Naive thymus-derived CD4-positive, alpha-beta T cell (primary cell): ENCODE measurements around the gene CCDC91. TPM values are rescaled to one million over a fixed set of nuclear protein-coding genes. Genes with fewer than 3 reads are reported as not detected.

ENCODE experiments used
- ATAC-seq: fragments of 150-1000 bp; cut with Tn5 transposase; 2 replicates; pipeline ENCODE4 v1.10.0; 2021; ENCODE audit warnings: mild to moderate bottlenecking, moderate library complexity
- CTCF ChIA-PET: fragments of 350-600 bp; sonication (Branson Sonifier 250); formaldehyde crosslinking; loops from one replicate; lab custom pipeline; 2021; ENCODE audit warnings: antibody characterized with exemption; lab: Charles Lee
- POLR2A ChIA-PET: fragments of 350-600 bp; sonication (Branson Sonifier 250); formaldehyde crosslinking; loops from one replicate; lab custom pipeline; 2021; ENCODE audit warnings: antibody characterized with exemption, inconsistent platforms; lab: Charles Lee
- DNase-seq, 9 donors: peaks; one replicate each; pipeline versions ENCODE4 v3.0.0 to v3.0.0-alpha.2; 2020 to 2022; ENCODE audit warnings: mixed read lengths in 1 of 9
- H3K27ac ChIP-seq: one replicate; pipeline ENCODE4 v1.7.0; 2013; ENCODE audit warnings: mild to moderate bottlenecking, low read depth, low read length, moderate library complexity
- H3K27me3 ChIP-seq, 2 donors: one replicate each; pipeline ENCODE4 v1.7.0; 2013; ENCODE audit warnings: low read length in 2 of 2, mild to moderate bottlenecking in 2 of 2, moderate library complexity in 2 of 2; ENCODE audit not compliant: control insufficient read depth in 2 of 2, insufficient read depth in 2 of 2
- H3K36me3 ChIP-seq, 3 experiments: 1 replicate in 2 of 3; 2 replicates in 1 of 3; pipeline ENCODE4 v1.7.0; 2013; ENCODE audit warnings: low read length in 3 of 3, mild to moderate bottlenecking in 3 of 3, moderate library complexity in 1 of 3; ENCODE audit not compliant: insufficient read depth in 3 of 3, control insufficient read depth in 2 of 3
- H3K4me1 ChIP-seq, 2 donors: one replicate each; pipeline ENCODE4 v1.7.0; 2013; ENCODE audit warnings: low read length in 2 of 2, mild to moderate bottlenecking in 2 of 2, moderate library complexity in 1 of 2; ENCODE audit not compliant: control insufficient read depth in 2 of 2, insufficient read depth in 2 of 2
- H3K4me3 ChIP-seq: 2 replicates; pipeline ENCODE4 v1.7.0; 2013; ENCODE audit warnings: mild to moderate bottlenecking, low read length
- H3K9me3 ChIP-seq, 3 experiments: 1 replicate in 2 of 3; 2 replicates in 1 of 3; pipeline ENCODE4 v1.7.0; 2013; ENCODE audit warnings: low read length in 3 of 3; ENCODE audit not compliant: control insufficient read depth in 2 of 3
- H3K27ac Mint-ChIP-seq, 9 donors: one replicate each; pipeline ENCODE4 v1.8.0; 2020 to 2022; ENCODE audit warnings: mixed read lengths in 9 of 9, mild to moderate bottlenecking in 8 of 9, moderate library complexity in 5 of 9, inconsistent platforms in 2 of 9
- H3K27me3 Mint-ChIP-seq, 5 donors: one replicate each; pipeline ENCODE4 v1.8.0; 2021 to 2022; ENCODE audit warnings: mixed read lengths in 5 of 5, mild to moderate bottlenecking in 1 of 5
- H3K36me3 Mint-ChIP-seq, 5 donors: one replicate each; pipeline ENCODE4 v1.8.0; 2020 to 2022; ENCODE audit warnings: mixed read lengths in 5 of 5, mild to moderate bottlenecking in 3 of 5, inconsistent platforms in 1 of 5
- H3K4me1 Mint-ChIP-seq, 7 donors: one replicate each; pipeline ENCODE4 v1.8.0; 2020 to 2022; ENCODE audit warnings: mixed read lengths in 7 of 7, mild to moderate bottlenecking in 3 of 7, inconsistent platforms in 1 of 7
- H3K4me3 Mint-ChIP-seq, 10 donors: one replicate each; pipeline ENCODE4 v1.8.0; 2020 to 2022; ENCODE audit warnings: mild to moderate bottlenecking in 10 of 10, mixed read lengths in 10 of 10, moderate library complexity in 6 of 10, inconsistent platforms in 2 of 10
- H3K9me3 Mint-ChIP-seq, 11 donors: one replicate each; pipeline ENCODE4 v1.8.0; 2020 to 2022; ENCODE audit warnings: mixed read lengths in 11 of 11, mild to moderate bottlenecking in 4 of 11, inconsistent platforms in 1 of 11, moderate library complexity in 1 of 11
- intact Hi-C, 2 donors: fragments of 100-400 bp; cut with micrococcal nuclease; formaldehyde crosslinking; loops; one replicate each; pipeline ENCODE4 v1.15.1; 2023
- polyA plus RNA-seq, 2 donors: library from polyadenylated mRNA; unstranded; fragments of 300-500 nt; fragmentation: Illumina TruSeq; gene quantifications; one replicate each; pipeline ENCODE4 v1.2.3, GENCODE V29; 2021
- total RNA-seq, 6 experiments: library from RNA in 5 of 6; stranded (reverse) in 5 of 6; gene quantifications; 1 replicate in 5 of 6; 2 replicates in 1 of 6; pipeline ENCODE4 v1.2.3 and lab custom pipeline; 2021 to 2026

Gene CCDC91
- total and polyA plus RNA-seq, 7 experiments from 2014 or later, result 20.2 to 105 (median 78.0) TPM

- Histone ChIP-seq H3K4me1 (peaks cover 34 to 47% of the 10 kb centered on the region in 2 donors), H3K27me3 (no peaks in the 10 kb centered on the region), H3K27ac (no peak overlapping the region), H3K4me3 (no peak overlapping the region), H3K9me3 (no peaks in the 10 kb centered on the region), H3K36me3 (no peaks in the 10 kb centered on the region)
- intact Hi-C loops, result loop anchor here in 1 of 2 donors (5.0 kb wide), 1 partner anchor 47 kb away; no protein-coding TSS in a partner anchor
- ATAC-seq (no peak), DNase-seq (no peak)
- ChIA-PET POLR2A (no interaction called here), CTCF (no interaction called here)
- Mint-ChIP-seq H3K36me3 (peaks cover 0 to 17% (median 12%) of the 10 kb centered on the region in 5 donors), H3K27ac (no peak overlapping the region), H3K27me3 (peaks cover 0 to 10% (median 0%) of the 10 kb centered on the region in 5 donors), H3K4me1 (peaks cover 41 to 81% (median 64%) of the 10 kb centered on the region in 7 donors), H3K4me3 (no peak overlapping the region), H3K9me3 (peaks cover 0 to 12% (median 3%) of the 10 kb centered on the region in 11 donors)
These were observed 29.6 kb downstream of the CCDC91 start for GRCh38 chr12:28219827-28220226.

DNA sequence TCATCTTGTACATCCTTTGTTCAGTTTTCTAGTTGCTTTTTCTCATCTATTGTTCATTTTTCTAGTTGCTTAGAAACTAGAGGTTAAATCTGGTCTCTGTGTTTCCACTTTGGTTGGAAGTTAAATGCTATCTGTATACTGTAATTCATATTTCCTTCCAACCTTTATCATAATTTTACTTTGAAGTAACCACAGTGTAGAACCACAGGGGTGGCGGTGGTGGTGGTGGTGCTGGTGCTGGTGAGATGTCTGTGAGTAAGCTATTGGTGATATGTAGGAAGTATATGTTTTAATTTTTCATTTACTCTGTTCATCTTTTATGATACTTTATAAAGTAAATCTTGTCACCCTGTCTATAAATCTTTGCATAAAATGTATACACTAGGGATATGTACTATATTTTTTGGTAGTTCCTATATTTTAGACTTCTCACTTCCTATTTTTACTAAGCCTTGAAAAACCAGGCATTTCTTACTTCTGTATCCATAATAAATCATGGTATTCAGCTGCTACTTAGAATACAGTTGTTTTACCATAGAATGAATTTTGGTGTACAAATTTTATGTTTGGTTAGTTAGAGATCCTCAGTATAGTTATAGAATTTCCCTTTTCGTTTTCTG, 31.9 kb downstream of the CCDC91 start:
- Mint-ChIP-seq H3K36me3 (peaks cover 0 to 32% (median 27%) of the 10 kb centered on the region in 5 donors), H3K4me1 (peaks cover 41 to 70% (median 63%) of the 10 kb centered on the region in 7 donors), H3K27ac (peak overlapping the region; percentile 19 to 84 (median 75)), H3K4me3 (peak overlapping the region; percentile 14 to 80 (median 64)), H3K9me3 (peaks cover 0 to 20% (median 3%) of the 10 kb centered on the region in 11 donors), H3K27me3 (peaks cover 0 to 10% (median 0%) of the 10 kb centered on the region in 5 donors)
- CTCF ChIA-PET, result interaction anchor here (0.7 kb wide), 1 partner anchor 59 kb away, joined by 3 read pairs; no protein-coding TSS in a partner anchor
- intact Hi-C loops, result loop anchor here (1.0 to 5.0 kb wide), 6 partner anchors 15 to 45 kb away; partner anchors contain the start of gene CCDC91 (in 2 of the 2)
- Histone ChIP-seq H3K9me3 (no peaks in the 10 kb centered on the region), H3K36me3 (no peaks in the 10 kb centered on the region), H3K4me1 (peaks cover 34 to 46% of the 10 kb centered on the region in 2 donors), H3K27me3 (no peaks in the 10 kb centered on the region), H3K4me3 (no peak overlapping the region), H3K27ac (no peak overlapping the region)
- peak; percentile 84 for ATAC-seq
- POLR2A ChIA-PET, result interaction anchor here (3.5 kb wide), 1 partner anchor 31 kb away, joined by 18 read pairs; the partner anchor contains the start of gene CCDC91
- peak in 8 of 9 donors; percentile 38 to 64 (median 50) for DNase-seq

DNA sequence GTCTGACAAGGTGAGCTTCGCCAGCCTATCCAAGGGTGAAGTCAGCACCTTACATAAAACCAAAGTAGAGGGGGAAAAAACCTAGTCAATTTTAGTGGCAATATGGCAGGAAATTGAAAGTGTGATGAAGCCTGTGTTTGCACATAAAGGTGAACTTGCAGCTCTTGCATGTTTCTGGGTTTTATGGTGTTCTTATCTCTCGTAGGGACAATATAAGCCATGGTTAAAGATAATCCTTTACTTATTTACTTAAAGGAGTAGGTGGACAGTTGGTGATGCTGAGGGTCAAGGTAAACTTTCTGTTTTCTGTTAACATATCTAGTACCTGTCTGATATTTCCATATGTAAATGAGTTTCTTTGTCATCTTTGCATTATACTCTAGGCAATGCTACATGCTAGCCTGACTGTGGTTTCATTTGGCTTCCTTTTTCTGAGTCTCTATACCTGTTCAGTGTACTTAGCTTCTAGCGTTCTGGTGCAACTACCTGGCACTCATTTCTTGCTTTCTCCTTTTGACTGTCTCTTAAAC, 32.8 kb downstream of the CCDC91 start:
- Mint-ChIP-seq H3K27me3 (peaks cover 0 to 10% (median 0%) of the 10 kb centered on the region in 5 donors), H3K9me3 (peaks cover 0 to 15% (median 3%) of the 10 kb centered on the region in 11 donors), H3K4me1 (peaks cover 34 to 70% (median 63%) of the 10 kb centered on the region in 7 donors), H3K36me3 (peaks cover 0 to 32% (median 31%) of the 10 kb centered on the region in 5 donors), H3K4me3 (peak overlapping the region; percentile 31 to 85 (median 74)), H3K27ac (peak overlapping the region; percentile 19 to 84 (median 46))
- H3K4me1 ChIP-seq, result peaks cover 34 to 37% of the 10 kb centered on the region in 2 donors
- ChIA-PET CTCF (no interaction called here), POLR2A (interaction anchor here (1.0 to 3.5 kb wide), 2 partner anchors 32 to 43 kb away, joined by 4 to 18 read pairs; partner anchors contain the start of gene CCDC91)
- DNase-seq, result peak in 6 of 9 donors; percentile 10 to 44 (median 25)
- no peaks in the 10 kb centered on the region for H3K36me3 ChIP-seq
- peak overlapping the region; percentile 3 for H3K4me3 ChIP-seq
- H3K27me3 ChIP-seq, result no peaks in the 10 kb centered on the region
- intact Hi-C loops, result loop anchor here (2.0 to 5.0 kb wide), 4 partner anchors 16 to 44 kb away; partner anchors contain the start of gene CCDC91 (in 1 of the 2)
- peak; percentile 79 for ATAC-seq
- H3K9me3 ChIP-seq, result no peaks in the 10 kb centered on the region
- no peak overlapping the region for H3K27ac ChIP-seq

DNA sequence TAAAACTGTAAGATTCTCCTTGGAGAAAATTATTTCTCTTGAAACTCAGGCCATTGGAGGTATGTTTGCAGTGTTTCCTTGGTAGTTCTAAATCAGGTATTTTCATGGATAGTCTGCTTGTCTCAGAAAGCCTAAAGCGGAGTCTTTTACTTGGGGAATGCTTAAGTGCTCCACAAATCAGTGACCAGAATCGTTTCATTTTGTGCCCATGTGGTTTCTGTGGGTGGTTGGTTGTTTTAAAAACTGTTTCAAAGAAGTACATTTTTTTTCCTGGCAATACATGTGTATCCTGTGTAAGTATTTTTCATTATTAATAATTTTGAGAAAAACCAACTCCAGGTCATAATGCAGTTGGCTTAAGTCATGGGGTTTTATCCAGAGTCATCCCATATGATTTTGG, 33.6 kb downstream of the CCDC91 start:
- ATAC-seq, result no peak
- peaks cover 33 to 76% (median 63%) of the 10 kb centered on the region in 7 donors for H3K4me1 Mint-ChIP-seq

GRCh38 chr12:28226705-28227104, 36.4 kb downstream of the CCDC91 start:
- intact Hi-C loops, result no loop called here
- POLR2A ChIA-PET, result no interaction called here
- no peak for ATAC-seq

More for the DNA sequence above, 33.6 kb downstream of the CCDC91 start:
- no peaks in the 10 kb centered on the region for H3K36me3 ChIP-seq
- Mint-ChIP-seq H3K4me3 (peak overlapping the region in 5 of 10 donors; percentile 16 to 80 (median 74)), H3K27me3 (peaks cover 0 to 10% (median 0%) of the 10 kb centered on the region in 5 donors), H3K9me3 (peaks cover 0 to 9% (median 0%) of the 10 kb centered on the region in 11 donors), H3K27ac (peak overlapping the region in 3 of 9 donors; percentile 19 to 46 (median 38)), H3K36me3 (peaks cover 0 to 33% (median 27%) of the 10 kb centered on the region in 5 donors)
- DNase-seq, result no peak
- POLR2A ChIA-PET, result interaction anchor here (1.0 to 3.5 kb wide), 3 partner anchors 33 to 43 kb away, joined by 3 to 18 read pairs (median 4); partner anchors contain the start of gene CCDC91
- H3K4me1 ChIP-seq, result peaks cover 34 to 37% of the 10 kb centered on the region in 2 donors
- H3K27me3 ChIP-seq, result no peaks in the 10 kb centered on the region
- intact Hi-C loops, result loop anchor here (2.0 to 5.0 kb wide), 4 partner anchors 17 to 43 kb away; partner anchors contain the start of gene CCDC91 (in 1 of the 2)
- no peaks in the 10 kb centered on the region for H3K9me3 ChIP-seq
- no peak overlapping the region for H3K4me3 ChIP-seq
- CTCF ChIA-PET, result no interaction called here
- H3K27ac ChIP-seq, result no peak overlapping the region

GRCh38 chr12:28227251-28227650, 37.0 kb downstream of the CCDC91 start:
- Histone ChIP-seq H3K27ac (no peak overlapping the region), H3K4me1 (peaks cover 20 to 26% of the 10 kb centered on the region in 2 donors), H3K36me3 (peaks cover 0 to 5% (median 0%) of the 10 kb centered on the region in 3 experiments), H3K4me3 (no peak overlapping the region), H3K27me3 (no peaks in the 10 kb centered on the region), H3K9me3 (no peaks in the 10 kb centered on the region)
- ATAC-seq (no peak), DNase-seq (no peak)
- ChIA-PET POLR2A (no interaction called here), CTCF (no interaction called here)
- Mint-ChIP-seq H3K36me3 (peaks cover 0 to 46% (median 28%) of the 10 kb centered on the region in 5 donors), H3K4me3 (peak overlapping the region in 1 of 10 donors; percentile 12), H3K4me1 (peaks cover 25 to 81% (median 63%) of the 10 kb centered on the region in 7 donors), H3K27me3 (no peaks in the 10 kb centered on the region), H3K27ac (no peak overlapping the region), H3K9me3 (peaks cover 0 to 7% (median 0%) of the 10 kb centered on the region in 11 donors)
- intact Hi-C loops, result no loop called here

More at GRCh38 chr12:28226705-28227104, 36.4 kb downstream of the CCDC91 start:
- peaks cover 26 to 31% of the 10 kb centered on the region in 2 donors for H3K4me1 ChIP-seq
- no peak overlapping the region for H3K4me3 ChIP-seq
- no peaks in the 10 kb centered on the region for H3K27me3 ChIP-seq
- no peak overlapping the region for H3K27ac Mint-ChIP-seq
- H3K4me1 Mint-ChIP-seq, result peaks cover 30 to 85% (median 67%) of the 10 kb centered on the region in 7 donors
- H3K36me3 ChIP-seq, result peaks cover 0 to 5% (median 0%) of the 10 kb centered on the region in 3 experiments
- no peak for DNase-seq
- no peaks in the 10 kb centered on the region for H3K9me3 ChIP-seq
- peak overlapping the region in 1 of 10 donors; percentile 12 for H3K4me3 Mint-ChIP-seq
- CTCF ChIA-PET, result no interaction called here
- H3K27me3 Mint-ChIP-seq, result peaks cover 0 to 4% (median 0%) of the 10 kb centered on the region in 5 donors
- peaks cover 0 to 7% (median 0%) of the 10 kb centered on the region in 11 donors for H3K9me3 Mint-ChIP-seq
- no peak overlapping the region for H3K27ac ChIP-seq
- peaks cover 0 to 46% (median 28%) of the 10 kb centered on the region in 5 donors for H3K36me3 Mint-ChIP-seq
